ENCODE measurements around the gene ZCRB1. TPM values are rescaled to one million over a fixed set of nuclear protein-coding genes. Genes with fewer than 3 reads are reported as not detected.

The ZCRB1 gene
- total RNA-seq, 1 donor from 2014 or later: 43.2 TPM

- Mint-ChIP-seq H3K27ac (ENCODE audit: unreplicated experiment) (no peak overlapping the region), H3K4me1 (ENCODE audit: low read depth, unreplicated experiment) (no peaks in the 10 kb centered on the region), H3K36me3 (ENCODE audit: unreplicated experiment) (no peaks in the 10 kb centered on the region), H3K9me3 (ENCODE audit: unreplicated experiment) (no peaks in the 10 kb centered on the region), H3K27me3 (ENCODE audit: unreplicated experiment) (no peaks in the 10 kb centered on the region), H3K4me3 (ENCODE audit: unreplicated experiment) (no peak overlapping the region)
- DNase-seq: no peak
- no peak for TF ChIP-seq CTCF (IDR thresholded peaks at IDR 0.05; ENCODE audit: partially characterized antibody, unreplicated experiment)
Measured at GRCh38 chr12:42315108-42315507, 10.8 kb downstream of the ZCRB1 start.

- no peak for DNase-seq
- no peak for TF ChIP-seq CTCF (IDR thresholded peaks at IDR 0.05; ENCODE audit: partially characterized antibody, unreplicated experiment)
- no peak overlapping the region for H3K27ac Mint-ChIP-seq (ENCODE audit: unreplicated experiment)
- no peaks in the 10 kb centered on the region for H3K4me1 Mint-ChIP-seq (ENCODE audit: low read depth, unreplicated experiment)
- no peaks in the 10 kb centered on the region for H3K27me3 Mint-ChIP-seq (ENCODE audit: unreplicated experiment)
- H3K36me3 Mint-ChIP-seq (ENCODE audit: unreplicated experiment): no peaks in the 10 kb centered on the region
- H3K9me3 Mint-ChIP-seq (ENCODE audit: unreplicated experiment): no peaks in the 10 kb centered on the region
- no peak overlapping the region for H3K4me3 Mint-ChIP-seq (ENCODE audit: unreplicated experiment)
Measured at GRCh38 chr12:42309996-42310395, 15.9 kb downstream of the ZCRB1 start.

- no peak overlapping the region for H3K4me3 Mint-ChIP-seq (ENCODE audit: unreplicated experiment)
- no peaks in the 10 kb centered on the region for H3K9me3 Mint-ChIP-seq (ENCODE audit: unreplicated experiment)
- H3K36me3 Mint-ChIP-seq (ENCODE audit: unreplicated experiment): no peaks in the 10 kb centered on the region
- no peak for TF ChIP-seq CTCF (IDR thresholded peaks at IDR 0.05; ENCODE audit: partially characterized antibody, unreplicated experiment)
- H3K27me3 Mint-ChIP-seq (ENCODE audit: unreplicated experiment): no peaks in the 10 kb centered on the region
- no peaks in the 10 kb centered on the region for H3K4me1 Mint-ChIP-seq (ENCODE audit: low read depth, unreplicated experiment)
- H3K27ac Mint-ChIP-seq (ENCODE audit: unreplicated experiment): no peak overlapping the region
- no peak for DNase-seq
Measured at GRCh38 chr12:42308390-42308789, 17.5 kb downstream of the ZCRB1 start.

GRCh38 chr12:42306297-42306696, 19.6 kb downstream of the ZCRB1 start:
- Mint-ChIP-seq H3K36me3 (ENCODE audit: unreplicated experiment) (no peaks in the 10 kb centered on the region), H3K4me1 (ENCODE audit: low read depth, unreplicated experiment) (no peaks in the 10 kb centered on the region), H3K27me3 (ENCODE audit: unreplicated experiment) (peaks cover 2% of the 10 kb centered on the region), H3K27ac (ENCODE audit: unreplicated experiment) (no peak overlapping the region), H3K4me3 (ENCODE audit: unreplicated experiment) (no peak overlapping the region), H3K9me3 (ENCODE audit: unreplicated experiment) (no peaks in the 10 kb centered on the region)
- DNase-seq: no peak
- TF ChIP-seq CTCF (IDR thresholded peaks at IDR 0.05; ENCODE audit: partially characterized antibody, unreplicated experiment): no peak

GRCh38 chr12:42299392-42300308, 26.2 kb downstream of the ZCRB1 start:
- no peak overlapping the region for H3K27ac Mint-ChIP-seq (ENCODE audit: unreplicated experiment)
- no peaks in the 10 kb centered on the region for H3K9me3 Mint-ChIP-seq (ENCODE audit: unreplicated experiment)
- no peak for DNase-seq
- H3K4me3 Mint-ChIP-seq (ENCODE audit: unreplicated experiment): no peak overlapping the region
- no peak for TF ChIP-seq CTCF (IDR thresholded peaks at IDR 0.05; ENCODE audit: partially characterized antibody, unreplicated experiment)
- no peaks in the 10 kb centered on the region for H3K36me3 Mint-ChIP-seq (ENCODE audit: unreplicated experiment)
- peaks cover 2% of the 10 kb centered on the region for H3K27me3 Mint-ChIP-seq (ENCODE audit: unreplicated experiment)
- H3K4me1 Mint-ChIP-seq (ENCODE audit: low read depth, unreplicated experiment): no peaks in the 10 kb centered on the region
